CD4-positive, alpha-beta T cell treated with Interleukin-1 beta for 1 hour (primary cell): ENCODE data around the gene VPS13C.

ENCODE experiments used
- DNase-seq, 2 donors: peaks; one replicate each; pipeline ENCODE4 v3.0.0-alpha.2; 2020 to 2022

Gene VPS13C

GRCh38 chr15:61935493-61935892 is 124.8 kb downstream of the VPS13C start:
- DNase-seq: no peak

- no peak for DNase-seq
Measured at GRCh38 chr15:61929452-61929851, 130.8 kb downstream of the VPS13C start.

GRCh38 chr15:61923173-61923572 is 137.1 kb downstream of the VPS13C start:
- no peak for DNase-seq

GRCh38 chr15:61921093-61921492 is 139.2 kb downstream of the VPS13C start:
- no peak for DNase-seq

- no peak for DNase-seq
Measured at GRCh38 chr15:61917457-61917856, 142.8 kb downstream of the VPS13C start.

- DNase-seq: no peak
Measured at GRCh38 chr15:61916104-61916503, 144.1 kb downstream of the VPS13C start.

GRCh38 chr15:61915640-61916039 is 144.6 kb downstream of the VPS13C start:
- no peak for DNase-seq

GRCh38 chr15:61910839-61911369 is 149.3 kb downstream of the VPS13C start:
- DNase-seq: no peak

GRCh38 chr15:61908241-61908640 is 152.0 kb downstream of the VPS13C start:
- DNase-seq: no peak

GRCh38 chr15:61907753-61908086 is 152.5 kb downstream of the VPS13C start:
- DNase-seq: no peak

GRCh38 chr15:61906961-61907752 is 153.1 kb downstream of the VPS13C start:
- DNase-seq: no peak

- no peak for DNase-seq
Measured at GRCh38 chr15:61893146-61893545, 167.1 kb downstream of the VPS13C start.

GRCh38 chr15:61892140-61892539 is 168.1 kb downstream of the VPS13C start:
- no peak for DNase-seq

- DNase-seq: no peak
Measured at GRCh38 chr15:61890106-61890505, 170.1 kb downstream of the VPS13C start.

- no peak for DNase-seq
Measured at GRCh38 chr15:61889706-61890105, 170.5 kb downstream of the VPS13C start.

- DNase-seq: no peak
Measured at GRCh38 chr15:61888074-61888780, 172.0 kb downstream of the VPS13C start.

GRCh38 chr15:61880084-61880483 is 180.2 kb downstream of the VPS13C start:
- DNase-seq: no peak

- no peak for DNase-seq
Measured at GRCh38 chr15:61879219-61879618, 181.0 kb downstream of the VPS13C start.

- DNase-seq: peak in 1 of 2 donors; percentile 19
Measured at GRCh38 chr15:61871926-61872522, 188.2 kb downstream of the VPS13C start.

GRCh38 chr15:61869656-61870055 is 190.6 kb downstream of the VPS13C start:
- no peak for DNase-seq

- no peak for DNase-seq
Measured at GRCh38 chr15:61861962-61862361, 198.3 kb downstream of the VPS13C start.

GRCh38 chr15:61857169-61857829 is 202.9 kb downstream of the VPS13C start:
- peak in 1 of 2 donors; percentile 69 for DNase-seq

GRCh38 chr15:61856295-61856694 is 204.0 kb downstream of the VPS13C start:
- peak in 1 of 2 donors; percentile 14 for DNase-seq
